HG02852 (cell line): ENCODE measurements around the gene FAIM2.
"Not testable (repeated sequence)": the region's sequence is repeated elsewhere in the genome, so short reads cannot be mapped to it uniquely, and the experiment has no call there.

Experiments used
- ATAC-seq: cut with Tn5 transposase; IDR thresholded peaks from one replicate; pipeline ENCODE4 v1.9.1; 2021; ENCODE audit warnings: mild to moderate bottlenecking, moderate library complexity; ENCODE audit not compliant: unreplicated experiment

The FAIM2 gene

GRCh38 chr12:49882248-49882850, 21.4 kb downstream of the FAIM2 start:
- ATAC-seq = no peak

- no peak for ATAC-seq
Observed at GRCh38 chr12:49881415-49882247, 22.1 kb downstream of the FAIM2 start.

GRCh38 chr12:49880756-49881414, 22.8 kb downstream of the FAIM2 start:
- ATAC-seq = no peak

GRCh38 chr12:49879065-49879464, 24.6 kb downstream of the FAIM2 start:
- not testable (repeated sequence) for ATAC-seq

GRCh38 chr12:49878021-49878420, 25.7 kb downstream of the FAIM2 start:
- ATAC-seq = no peak

- no peak for ATAC-seq
Observed at GRCh38 chr12:49877066-49877465, 26.6 kb downstream of the FAIM2 start.

GRCh38 chr12:49876070-49876469, 27.6 kb downstream of the FAIM2 start:
- ATAC-seq = no peak

- no peak for ATAC-seq
Observed at GRCh38 chr12:49875115-49875720, 28.5 kb downstream of the FAIM2 start.

GRCh38 chr12:49874142-49874897, 29.4 kb downstream of the FAIM2 start:
- ATAC-seq = no peak

GRCh38 chr12:49873361-49873934, 30.3 kb downstream of the FAIM2 start:
- ATAC-seq = no peak

GRCh38 chr12:49872781-49873181, 30.9 kb downstream of the FAIM2 start:
- ATAC-seq = no peak

GRCh38 chr12:49872381-49872780, 31.3 kb downstream of the FAIM2 start:
- ATAC-seq = no peak

GRCh38 chr12:49871811-49872251, 31.9 kb downstream of the FAIM2 start:
- not testable (repeated sequence) for ATAC-seq

GRCh38 chr12:49871263-49871561, 32.5 kb downstream of the FAIM2 start:
- no peak for ATAC-seq

GRCh38 chr12:49870501-49871262, 33.0 kb downstream of the FAIM2 start:
- no peak for ATAC-seq

- no peak for ATAC-seq
Observed at GRCh38 chr12:49869816-49870500, 33.7 kb downstream of the FAIM2 start.

- no peak for ATAC-seq
Observed at GRCh38 chr12:49868952-49869815, 34.5 kb downstream of the FAIM2 start.

- ATAC-seq = no peak
Observed at GRCh38 chr12:49868449-49868848, 35.3 kb downstream of the FAIM2 start.
